Cardiac fibroblast (primary cell): ENCODE data around the gene AQP2.

ENCODE experiments used
- DNase-seq, 2 donors: peaks; one replicate each; pipeline versions ENCODE4 v3.0.0 to v3.0.0-alpha.2; 2010; ENCODE audit warnings: low read depth in 2 of 2
- H3K4me3 ChIP-seq, 2 donors: replicated peaks in 1 of 2; 1 replicate in 1 of 2; 2 replicates in 1 of 2; pipeline ENCODE4 v1.5.1; 2011; ENCODE audit warnings: low read depth in 2 of 2, low read length in 2 of 2, mild to moderate bottlenecking in 2 of 2, moderate library complexity in 1 of 2
- TF ChIP-seq, protein P1 (sequence below): IDR thresholded peaks from one replicate; pipeline ENCODE4 v1.5.1; 2011; ENCODE audit warnings: low read depth, mild to moderate bottlenecking, low read length, inconsistent platforms

Gene AQP2

DNA sequence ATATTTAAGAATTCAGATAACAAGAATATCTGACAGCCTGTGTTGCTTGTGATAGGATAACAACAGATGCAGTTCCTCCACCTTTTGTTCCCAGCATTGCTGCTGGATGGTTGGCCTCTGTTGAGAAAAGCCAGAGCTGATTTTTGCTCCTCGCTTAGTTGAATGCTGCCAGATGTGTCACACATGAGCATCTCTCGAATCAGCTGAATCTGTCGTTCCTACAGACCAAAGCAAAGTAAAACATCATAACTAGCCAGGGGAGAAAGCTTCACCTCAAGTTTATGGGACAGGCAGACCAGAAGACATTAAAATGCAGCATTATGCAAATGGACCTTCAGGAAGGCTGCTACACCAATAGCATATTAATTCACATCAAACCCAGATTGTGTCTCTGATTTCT lies 54.6 kb downstream of the AQP2 start:
- no peak overlapping the region for H3K4me3 ChIP-seq
- DNase-seq, result no peak
- TF ChIP-seq, protein P1, sequence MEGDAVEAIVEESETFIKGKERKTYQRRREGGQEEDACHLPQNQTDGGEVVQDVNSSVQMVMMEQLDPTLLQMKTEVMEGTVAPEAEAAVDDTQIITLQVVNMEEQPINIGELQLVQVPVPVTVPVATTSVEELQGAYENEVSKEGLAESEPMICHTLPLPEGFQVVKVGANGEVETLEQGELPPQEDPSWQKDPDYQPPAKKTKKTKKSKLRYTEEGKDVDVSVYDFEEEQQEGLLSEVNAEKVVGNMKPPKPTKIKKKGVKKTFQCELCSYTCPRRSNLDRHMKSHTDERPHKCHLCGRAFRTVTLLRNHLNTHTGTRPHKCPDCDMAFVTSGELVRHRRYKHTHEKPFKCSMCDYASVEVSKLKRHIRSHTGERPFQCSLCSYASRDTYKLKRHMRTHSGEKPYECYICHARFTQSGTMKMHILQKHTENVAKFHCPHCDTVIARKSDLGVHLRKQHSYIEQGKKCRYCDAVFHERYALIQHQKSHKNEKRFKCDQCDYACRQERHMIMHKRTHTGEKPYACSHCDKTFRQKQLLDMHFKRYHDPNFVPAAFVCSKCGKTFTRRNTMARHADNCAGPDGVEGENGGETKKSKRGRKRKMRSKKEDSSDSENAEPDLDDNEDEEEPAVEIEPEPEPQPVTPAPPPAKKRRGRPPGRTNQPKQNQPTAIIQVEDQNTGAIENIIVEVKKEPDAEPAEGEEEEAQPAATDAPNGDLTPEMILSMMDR, result no peak

DNA sequence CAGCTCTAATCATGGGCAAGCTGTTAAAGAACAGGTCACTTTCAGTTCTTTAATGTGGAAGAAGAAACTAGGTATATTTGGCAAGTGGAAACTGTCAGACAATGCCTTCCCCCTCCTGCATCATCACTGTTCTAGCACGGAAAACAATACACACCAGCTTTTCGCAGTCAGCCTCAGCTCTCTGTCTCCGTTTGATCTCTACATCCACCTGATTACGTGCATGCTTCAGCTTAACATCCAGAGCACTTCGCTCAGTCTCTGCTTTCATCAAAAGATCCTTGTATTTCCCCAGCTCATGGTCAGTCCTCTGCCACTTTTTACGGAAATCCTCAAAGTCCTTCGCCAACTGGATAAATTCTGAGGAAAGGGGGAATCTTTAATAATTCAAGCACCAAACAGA lies 55.7 kb downstream of the AQP2 start:
- TF ChIP-seq, protein P1, result no peak
- no peak for DNase-seq
- no peak overlapping the region for H3K4me3 ChIP-seq

DNA sequence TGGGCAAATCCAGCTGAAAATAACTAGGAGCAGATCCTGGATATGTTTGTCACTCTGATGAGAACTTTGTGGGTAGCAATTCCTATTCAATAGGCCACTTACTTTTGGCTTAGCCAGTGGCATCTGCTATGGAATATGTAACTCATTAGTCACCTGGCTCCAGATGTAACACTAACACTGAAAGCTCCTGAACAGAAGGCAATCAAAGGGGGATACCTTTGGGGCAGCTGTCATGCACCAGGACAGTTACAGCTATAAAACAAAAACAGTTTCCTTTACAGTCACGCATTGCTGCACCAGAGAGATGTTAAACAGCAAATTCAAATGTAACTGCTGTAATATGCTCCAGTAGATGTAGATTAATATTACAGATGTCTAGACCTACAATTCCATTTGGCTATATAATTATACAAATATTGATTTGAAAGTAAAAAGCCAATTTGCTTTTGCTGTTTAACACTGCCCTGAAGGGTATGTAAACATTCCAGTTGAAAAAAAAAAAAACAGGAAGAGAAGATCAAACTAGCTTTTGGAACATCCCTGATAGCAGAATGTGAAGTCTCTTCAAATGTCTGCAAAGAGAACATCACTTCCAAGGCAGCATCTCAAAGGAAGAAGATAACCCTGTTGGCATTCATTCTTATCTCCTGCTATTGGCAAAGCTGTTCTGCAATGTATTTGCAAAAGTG lies 56.4 kb downstream of the AQP2 start:
- TF ChIP-seq, protein P1, result no peak
- peak in 1 of 2 donors; percentile 46 for DNase-seq
- no peak overlapping the region for H3K4me3 ChIP-seq
